Left lung (tissue), 10 donors: Measurements from ENCODE around the gene ERBB2. TPM values are rescaled to one million over a fixed set of nuclear protein-coding genes. Genes with fewer than 3 reads are reported as not detected.

Source experiments
- ATAC-seq: fragments of 200-7000 bp; cut with Tn5 transposase; one replicate; pipeline ENCODE4 v1.9.1; 2020; ENCODE audit warnings: moderate library complexity
- DNase-seq, 4 donors: peaks; one replicate each; pipeline ENCODE4 v3.0.0-alpha.2; 2013 to 2020
- H3K27ac ChIP-seq, 2 donors: fragments of 200-600 bp; sonication (generic) in 1 of 2; one replicate each; pipeline versions ENCODE4 v1.5.0 to v1.8.0; 2020 to 2021
- H3K27me3 ChIP-seq, 2 donors: fragments of 200-600 bp; sonication (generic) in 1 of 2; one replicate each; pipeline versions ENCODE4 v1.5.0 to v1.8.0; 2020 to 2021
- H3K36me3 ChIP-seq, 2 donors: fragments of 200-600 bp; sonication (generic) in 1 of 2; one replicate each; pipeline versions ENCODE4 v1.5.0 to v1.8.0; 2020 to 2021
- H3K4me1 ChIP-seq, 2 donors: fragments of 200-600 bp; one replicate each; pipeline ENCODE4 v1.8.0; 2021
- H3K4me3 ChIP-seq, 2 donors: fragments of 200-600 bp; sonication (generic) in 1 of 2; one replicate each; pipeline versions ENCODE4 v1.5.0 to v1.8.0; 2020 to 2021; ENCODE audit warnings: mild to moderate bottlenecking in 1 of 2
- H3K9me3 ChIP-seq, 2 donors: fragments of 200-600 bp; sonication (generic) in 1 of 2; one replicate each; pipeline versions ENCODE4 v1.5.0 to v1.8.0; 2020 to 2021
- CTCF ChIP-seq, 2 donors: fragments of 200-600 bp; sonication (generic) in 1 of 2; IDR thresholded peaks; one replicate each; pipeline versions ENCODE4 v1.5.0 to v1.8.0; 2021; ENCODE audit warnings: antibody characterized with exemption in 2 of 2
- intact Hi-C, 2 donors: fragments of 100-400 bp; cut with DNase I; formaldehyde crosslinking; loops; one replicate each; pipeline versions ENCODE4 v1.11.2 to v1.14.2; 2022
- polyA plus RNA-seq, 6 donors: library from polyadenylated mRNA; unstranded; fragments of 120-200 nt; gene quantifications; one replicate each; pipeline ENCODE4 v1.2.1, GENCODE V29; 2013; ENCODE audit not compliant: insufficient read length in 6 of 6
- total RNA-seq, 2 donors: library from RNA; stranded (reverse); fragmentation: NEBNext Ultra II Directional; extraction: Animal tissue kit (Norgen Biotek cat#: 25700); gene quantifications; one replicate each; pipeline ENCODE4 v1.2.1, GENCODE V29; 2021
- donor health status: DM: no; HTN: yes; CAD: no.
- donor health status: DM: no; HTN: no; CAD: no.

Gene ERBB2
- total and polyA plus RNA-seq, 8 donors: 65.1 to 137 (median 107) TPM

GRCh38 chr17:39674702-39675389 is 25.0 kb upstream of the ERBB2 start:
- H3K36me3 ChIP-seq: no peaks in the 10 kb centered on the region
- TF ChIP-seq CTCF (IDR thresholded peaks at IDR 0.05): no peak
- H3K4me1 ChIP-seq: peaks cover 19 to 22% of the 10 kb centered on the region in 2 donors
- no peaks in the 10 kb centered on the region for H3K9me3 ChIP-seq
- H3K27me3 ChIP-seq: peaks cover 10 to 25% of the 10 kb centered on the region in 2 donors
- peak overlapping the region in 1 of 2 donors; percentile 53 for H3K27ac ChIP-seq
- DNase-seq (peak in 3 of 4 donors; percentile 57 to 86 (median 63)), ATAC-seq (peak; percentile 49)
- intact Hi-C loops: no loop called here
- H3K4me3 ChIP-seq: no peak overlapping the region

- no peak for ATAC-seq
- DNase-seq: peak in 1 of 4 donors; percentile 34
- H3K27me3 ChIP-seq: peaks cover 6 to 18% of the 10 kb centered on the region in 2 donors
- H3K27ac ChIP-seq: peak overlapping the region in 1 of 2 donors; percentile 53
- no peak overlapping the region for H3K4me3 ChIP-seq
- H3K9me3 ChIP-seq: no peaks in the 10 kb centered on the region
- H3K4me1 ChIP-seq: peaks cover 19 to 22% of the 10 kb centered on the region in 2 donors
- TF ChIP-seq CTCF (IDR thresholded peaks at IDR 0.05): no peak
- peaks cover 0 to 6% of the 10 kb centered on the region in 2 donors for H3K36me3 ChIP-seq
- intact Hi-C loops: no loop called here
Measured at GRCh38 chr17:39675390-39676082, 24.3 kb upstream of the ERBB2 start.

- Histone ChIP-seq H3K4me1 (peaks cover 19 to 22% of the 10 kb centered on the region in 2 donors), H3K27me3 (peaks cover 1 to 10% of the 10 kb centered on the region in 2 donors), H3K4me3 (no peak overlapping the region), H3K9me3 (no peaks in the 10 kb centered on the region), H3K27ac (no peak overlapping the region), H3K36me3 (peaks cover 0 to 12% of the 10 kb centered on the region in 2 donors)
- peak; percentile 70 for ATAC-seq
- intact Hi-C loops: no loop called here
- TF ChIP-seq CTCF (IDR thresholded peaks at IDR 0.05): no peak
- DNase-seq: peak in 3 of 4 donors; percentile 87 to 88 (median 88)
Measured at GRCh38 chr17:39676198-39676819, 23.6 kb upstream of the ERBB2 start.

GRCh38 chr17:39677072-39677471 is 22.8 kb upstream of the ERBB2 start:
- no peak for TF ChIP-seq CTCF (IDR thresholded peaks at IDR 0.05)
- H3K4me1 ChIP-seq: peaks cover 19 to 22% of the 10 kb centered on the region in 2 donors
- no peak overlapping the region for H3K4me3 ChIP-seq
- no peak overlapping the region for H3K27ac ChIP-seq
- ATAC-seq (no peak), DNase-seq (peak in 1 of 4 donors; percentile 33)
- intact Hi-C loops: no loop called here
- H3K27me3 ChIP-seq: peaks cover 0 to 3% of the 10 kb centered on the region in 2 donors
- H3K36me3 ChIP-seq: peaks cover 0 to 12% of the 10 kb centered on the region in 2 donors
- H3K9me3 ChIP-seq: no peaks in the 10 kb centered on the region
